ENCODE results near the gene NPAS2. TPM values are rescaled to one million over a fixed set of nuclear protein-coding genes. Genes with fewer than 3 reads are reported as not detected.

The NPAS2 gene
- total RNA-seq, 4 donors from 2014 or later, result 11.8 to 46.5 (median 21.7) TPM

- Histone ChIP-seq H3K27me3 (no peaks in the 10 kb centered on the region), H3K9me3 (no peaks in the 10 kb centered on the region), H3K4me1 (peaks cover 0 to 12% (median 3%) of the 10 kb centered on the region in 3 donors), H3K27ac (no peak overlapping the region), H3K36me3 (no peaks in the 10 kb centered on the region), H3K4me3 (no peak overlapping the region)
- WGBS, 2 donors (ENCODE audit: low coverage in 1 of 2), result 96 to 100% methylated on average over 3 to 12 of the region's 12 CpGs
- no peak for ATAC-seq
- TF ChIP-seq, protein P1, sequence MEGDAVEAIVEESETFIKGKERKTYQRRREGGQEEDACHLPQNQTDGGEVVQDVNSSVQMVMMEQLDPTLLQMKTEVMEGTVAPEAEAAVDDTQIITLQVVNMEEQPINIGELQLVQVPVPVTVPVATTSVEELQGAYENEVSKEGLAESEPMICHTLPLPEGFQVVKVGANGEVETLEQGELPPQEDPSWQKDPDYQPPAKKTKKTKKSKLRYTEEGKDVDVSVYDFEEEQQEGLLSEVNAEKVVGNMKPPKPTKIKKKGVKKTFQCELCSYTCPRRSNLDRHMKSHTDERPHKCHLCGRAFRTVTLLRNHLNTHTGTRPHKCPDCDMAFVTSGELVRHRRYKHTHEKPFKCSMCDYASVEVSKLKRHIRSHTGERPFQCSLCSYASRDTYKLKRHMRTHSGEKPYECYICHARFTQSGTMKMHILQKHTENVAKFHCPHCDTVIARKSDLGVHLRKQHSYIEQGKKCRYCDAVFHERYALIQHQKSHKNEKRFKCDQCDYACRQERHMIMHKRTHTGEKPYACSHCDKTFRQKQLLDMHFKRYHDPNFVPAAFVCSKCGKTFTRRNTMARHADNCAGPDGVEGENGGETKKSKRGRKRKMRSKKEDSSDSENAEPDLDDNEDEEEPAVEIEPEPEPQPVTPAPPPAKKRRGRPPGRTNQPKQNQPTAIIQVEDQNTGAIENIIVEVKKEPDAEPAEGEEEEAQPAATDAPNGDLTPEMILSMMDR (IDR thresholded peaks at IDR 0.05), result no peak
- TF ChIP-seq POLR2A (IDR thresholded peaks at IDR 0.05), result no peak
- no peak for TF ChIP-seq EP300 (IDR thresholded peaks at IDR 0.05)
- TF ChIP-seq POLR2AphosphoS5 (IDR thresholded peaks at IDR 0.05), result no peak
Measured at GRCh38 chr2:100781523-100782379, 38.2 kb upstream of the NPAS2 start.

DNA sequence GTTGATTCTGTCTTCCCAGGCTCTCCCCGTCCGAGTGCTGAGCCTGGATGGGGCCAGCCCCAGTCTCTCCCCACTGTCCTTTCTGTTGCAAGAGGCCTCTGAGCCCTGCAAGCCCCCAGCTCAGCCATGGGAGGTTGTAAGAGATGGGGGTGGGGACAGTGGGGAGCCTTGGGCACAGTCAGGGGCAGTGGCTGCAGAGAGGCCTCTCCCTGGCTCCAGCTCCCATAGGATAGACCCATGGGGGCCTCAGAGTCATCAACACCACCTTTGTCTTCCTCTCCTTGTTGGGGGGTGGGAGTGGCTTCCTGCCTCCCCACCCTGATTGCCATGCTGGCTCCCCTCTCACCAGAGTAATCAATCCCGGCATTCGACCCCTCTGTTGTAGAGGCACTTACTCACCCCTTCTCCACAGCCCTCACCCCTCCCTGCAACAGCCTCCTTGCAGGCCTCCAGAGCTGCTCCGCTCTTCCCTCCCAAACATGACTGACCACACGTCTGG, 37.5 kb upstream of the NPAS2 start:
- WGBS, 2 donors (ENCODE audit: low coverage in 1 of 2), result 80 to 93% methylated on average over 2 to 4 of the region's 6 CpGs
- Histone ChIP-seq H3K27me3 (no peaks in the 10 kb centered on the region), H3K4me1 (peaks cover 0 to 15% (median 5%) of the 10 kb centered on the region in 3 donors), H3K9me3 (no peaks in the 10 kb centered on the region), H3K4me3 (no peak overlapping the region), H3K27ac (no peak overlapping the region), H3K36me3 (no peaks in the 10 kb centered on the region)
- ATAC-seq, result no peak
- TF ChIP-seq POLR2AphosphoS5 (IDR thresholded peaks at IDR 0.05), result no peak
- no peak for TF ChIP-seq EP300 (IDR thresholded peaks at IDR 0.05)
- TF ChIP-seq, protein P1 (IDR thresholded peaks at IDR 0.05), result no peak
- TF ChIP-seq POLR2A (IDR thresholded peaks at IDR 0.05), result no peak

DNA sequence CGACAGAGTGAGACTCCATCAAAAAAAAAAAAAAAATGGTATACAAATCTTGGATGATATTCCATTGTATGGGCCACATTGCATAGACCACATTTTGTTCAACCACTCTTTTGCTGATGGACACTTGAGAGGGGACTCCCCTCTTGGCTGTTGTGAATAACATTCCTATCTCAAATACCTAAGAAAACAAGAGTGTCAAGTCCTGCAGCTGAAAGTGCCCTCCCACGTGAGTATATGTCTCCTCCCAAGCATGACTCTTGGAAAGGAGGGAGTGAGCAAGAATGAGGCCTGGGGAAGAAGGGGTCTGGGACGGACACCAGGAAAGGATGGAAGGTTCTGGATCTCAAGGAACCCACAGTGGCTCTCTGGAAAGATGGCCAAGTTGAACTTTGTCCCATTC, 36.0 kb upstream of the NPAS2 start:
- ATAC-seq, result no peak
- Histone ChIP-seq H3K27ac (no peak overlapping the region), H3K4me3 (no peak overlapping the region), H3K27me3 (no peaks in the 10 kb centered on the region), H3K36me3 (no peaks in the 10 kb centered on the region), H3K9me3 (no peaks in the 10 kb centered on the region), H3K4me1 (peaks cover 0 to 15% (median 5%) of the 10 kb centered on the region in 3 donors)
- 83 to 85% methylated on average over 2 to 3 of the region's 3 CpGs for WGBS, 2 donors (ENCODE audit: low coverage in 1 of 2)
- TF ChIP-seq EP300 (IDR thresholded peaks at IDR 0.05), result no peak
- no peak for TF ChIP-seq POLR2AphosphoS5 (IDR thresholded peaks at IDR 0.05)
- TF ChIP-seq, protein P1 (IDR thresholded peaks at IDR 0.05), result no peak
- TF ChIP-seq POLR2A (IDR thresholded peaks at IDR 0.05), result no peak

GRCh38 chr2:100784681-100785080, 35.3 kb upstream of the NPAS2 start:
- H3K27me3 ChIP-seq, result no peaks in the 10 kb centered on the region
- ATAC-seq, result no peak
- H3K27ac ChIP-seq, result no peak overlapping the region
- WGBS, 2 donors (ENCODE audit: low coverage in 1 of 2), result 85 to 90% methylated on average over 4 to 8 of the region's 8 CpGs
- no peak overlapping the region for H3K4me3 ChIP-seq
- H3K36me3 ChIP-seq, result no peaks in the 10 kb centered on the region
- TF ChIP-seq EP300 (IDR thresholded peaks at IDR 0.05) (no peak), POLR2AphosphoS5 (IDR thresholded peaks at IDR 0.05) (no peak), POLR2A (IDR thresholded peaks at IDR 0.05) (no peak)
- TF ChIP-seq, protein P1 (IDR thresholded peaks at IDR 0.05), result no peak
- H3K9me3 ChIP-seq, result no peaks in the 10 kb centered on the region
- peaks cover 0 to 15% (median 5%) of the 10 kb centered on the region in 3 donors for H3K4me1 ChIP-seq

All from gastroesophageal sphincter (tissue), 4 donors.